Endothelial cell of umbilical vein (primary cell): ENCODE data around the gene OLFML2A.

Experiments
- CTCF ChIP-seq, 2 donors: IDR thresholded peaks; 1 replicate in 1 of 2; 2 replicates in 1 of 2; pipeline ENCODE4 v1.5.1; 2011; ENCODE audit warnings: low read length in 2 of 2, mild to moderate bottlenecking in 2 of 2, moderate library complexity in 2 of 2, control low read depth in 1 of 2, inconsistent platforms in 1 of 2, low read depth in 1 of 2; ENCODE audit not compliant: insufficient read depth in 1 of 2; ENCODE audit errors: extremely low read depth in 1 of 2
- EZH2 ChIP-seq: IDR thresholded peaks from 2 replicates; pipeline ENCODE4 v1.6.1; 2012; ENCODE audit warnings: borderline replicate concordance, low read depth, mild to moderate bottlenecking, moderate library complexity, low read length, inconsistent platforms; ENCODE audit not compliant: severe bottlenecking
- FOS ChIP-seq: IDR thresholded peaks from 2 replicates; pipeline ENCODE4 v1.6.1; 2011; ENCODE audit warnings: mild to moderate bottlenecking, low read length, moderate library complexity, borderline replicate concordance; ENCODE audit not compliant: insufficient read depth
- MYC ChIP-seq: IDR thresholded peaks from one replicate; pipeline ENCODE4 v1.6.1; 2011; ENCODE audit warnings: mild to moderate bottlenecking, low read depth, low read length
- POLR2A ChIP-seq: IDR thresholded peaks from 2 replicates; pipeline ENCODE4 v1.6.1; 2012; ENCODE audit warnings: low read depth, mild to moderate bottlenecking, control low read depth, low read length
- POLR2AphosphoS5 ChIP-seq: IDR thresholded peaks from 2 replicates; pipeline ENCODE4 v1.6.1; 2012; ENCODE audit warnings: low read depth, mild to moderate bottlenecking, control low read depth, low read length, moderate library complexity; ENCODE audit not compliant: insufficient read depth

GRCh38 chr9:124780060-124780756, 3.3 kb downstream of the OLFML2A start:
- TF ChIP-seq POLR2A (no peak), MYC (no peak), CTCF (IDR thresholded peaks at IDR 0.05; ENCODE audit: extremely low read depth in 1 of 2, insufficient read depth in 1 of 2, low read depth in 1 of 2, low read length in 2 of 2) (no peak), EZH2 (no peak), POLR2AphosphoS5 (no peak), FOS (no peak)
